ENCODE results near the gene PET100. TPM values are rescaled to one million over a fixed set of nuclear protein-coding genes. Genes with fewer than 3 reads are reported as not detected.
A peak's percentile ranks its signal among the peaks of the same experiment; 100 is the strongest.

The PET100 gene
- total RNA-seq, 1 donor, result 7.1 TPM

- DNase-seq (ENCODE audit: low read depth), result no peak
- no peak for TF ChIP-seq CTCF (IDR thresholded peaks at IDR 0.05; ENCODE audit: insufficient read depth, low read length)
- H3K4me3 ChIP-seq (ENCODE audit: low read depth, low read length), result no peak overlapping the region
Observed at GRCh38 chr19:7625763-7626372, 3.7 kb upstream of the PET100 start.

- DNase-seq (ENCODE audit: low read depth), result no peak
- no peak for TF ChIP-seq CTCF (IDR thresholded peaks at IDR 0.05; ENCODE audit: insufficient read depth, low read length)
- no peak overlapping the region for H3K4me3 ChIP-seq (ENCODE audit: low read depth, low read length)
Observed at GRCh38 chr19:7627166-7627565, 2.4 kb upstream of the PET100 start.

GRCh38 chr19:7628589-7629311 is 843 bp upstream of the PET100 start:
- TF ChIP-seq CTCF (IDR thresholded peaks at IDR 0.05; ENCODE audit: insufficient read depth, low read length), result no peak
- DNase-seq (ENCODE audit: low read depth), result no peak
- peak overlapping the region; percentile 99 for H3K4me3 ChIP-seq (ENCODE audit: low read depth, low read length)

- TF ChIP-seq CTCF (IDR thresholded peaks at IDR 0.05; ENCODE audit: insufficient read depth, low read length), result no peak
- no peak overlapping the region for H3K4me3 ChIP-seq (ENCODE audit: low read depth, low read length)
- DNase-seq (ENCODE audit: low read depth), result no peak
Observed at GRCh38 chr19:7631577-7631976, 2.0 kb downstream of the PET100 start.

- no peak for TF ChIP-seq CTCF (IDR thresholded peaks at IDR 0.05; ENCODE audit: insufficient read depth, low read length)
- DNase-seq (ENCODE audit: low read depth), result no peak
- no peak overlapping the region for H3K4me3 ChIP-seq (ENCODE audit: low read depth, low read length)
Observed at GRCh38 chr19:7632340-7633203, 3.0 kb downstream of the PET100 start.

GRCh38 chr19:7633698-7634097 is 4.1 kb downstream of the PET100 start, which contains the start of gene PCP2:
Gene PCP2 (minus strand): TSS chr19:7633719. CDS start chr19:7633457, 262 bp downstream.
- H3K4me3 ChIP-seq (ENCODE audit: low read depth, low read length), result no peak within 1 kb of the TSS
- no peak for DNase-seq (ENCODE audit: low read depth)
- TF ChIP-seq CTCF (IDR thresholded peaks at IDR 0.05; ENCODE audit: insufficient read depth, low read length), result no peak
